HCT116 (cell line): ENCODE measurements around the gene TRH.
A peak's percentile ranks its signal among the peaks of the same experiment; 100 is the strongest.

ENCODE experiments used
- CEBPB ChIP-seq: IDR thresholded peaks from 2 replicates; pipeline ENCODE4 v1.6.1; 2012; ENCODE audit warnings: low read depth
- EGR1 ChIP-seq: IDR thresholded peaks from 2 replicates; pipeline ENCODE4 v1.6.1; 2012; ENCODE audit warnings: low read depth
- EZH2 ChIP-seq: fragments of 200-600 bp; sonication (generic); IDR thresholded peaks from 2 replicates; pipeline ENCODE4 v1.6.1; 2017; ENCODE audit warnings: antibody characterized with exemption, mixed run types
- EZH2phosphoT487 ChIP-seq: fragments of 200-600 bp; IDR thresholded peaks from 2 replicates; pipeline ENCODE4 v1.6.1; 2018; ENCODE audit warnings: antibody characterized with exemption, borderline replicate concordance
- POLR2A ChIP-seq: IDR thresholded peaks from 2 replicates; pipeline ENCODE4 v1.7.0; 2011; ENCODE audit warnings: borderline replicate concordance; ENCODE audit not compliant: insufficient read depth, insufficient read length; ENCODE audit errors: extremely low read depth
- POLR2AphosphoS5 ChIP-seq: IDR thresholded peaks from 2 replicates; pipeline ENCODE4 v1.6.1; 2011; ENCODE audit warnings: mild to moderate bottlenecking, low read depth, low read length, moderate library complexity
- RAD21 ChIP-seq: IDR thresholded peaks from 2 replicates; pipeline ENCODE4 v1.6.1; 2012; ENCODE audit warnings: low read depth, mild to moderate bottlenecking
- SP1 ChIP-seq: IDR thresholded peaks from 2 replicates; pipeline ENCODE4 v1.6.1; 2012; ENCODE audit warnings: low read depth
- SRF ChIP-seq: IDR thresholded peaks from 2 replicates; pipeline ENCODE4 v1.6.1; 2012; ENCODE audit warnings: low read depth
- ZFX ChIP-seq: fragments of 450-650 bp; IDR thresholded peaks from 2 replicates; pipeline ENCODE4 v1.6.1; 2017
- ZNF274 ChIP-seq: fragments of 200-500 bp; sonication (Bioruptor generic); IDR thresholded peaks from 2 replicates; pipeline ENCODE4 v1.6.1; 2014; ENCODE audit warnings: mild to moderate bottlenecking, low read depth, low read length, inconsistent platforms
- TF ChIP-seq, protein P1 (sequence below): IDR thresholded peaks from 2 replicates; pipeline ENCODE4 v1.6.1; 2012; ENCODE audit warnings: low read depth
- TF ChIP-seq, protein P2 (sequence below): IDR thresholded peaks from 2 replicates; pipeline ENCODE4 v1.6.1; 2012
- TF ChIP-seq, protein P3 (sequence below), 3 experiments: fragments of 200-600 bp in 1 of 3; sonication (generic) in 1 of 3; IDR thresholded peaks in 2 of 3; conservative IDR thresholded peaks in 1 of 3; 2 replicates each; pipeline ENCODE4 v1.5.1; 2012 to 2017; ENCODE audit warnings: low read depth in 2 of 3, low read length in 2 of 3, antibody characterized with exemption in 1 of 3, borderline replicate concordance in 1 of 3, control low read depth in 1 of 3, mild to moderate bottlenecking in 1 of 3, mixed read lengths in 1 of 3, mixed run types in 1 of 3, moderate library complexity in 1 of 3; ENCODE audit not compliant: insufficient read depth in 1 of 3

DNA sequence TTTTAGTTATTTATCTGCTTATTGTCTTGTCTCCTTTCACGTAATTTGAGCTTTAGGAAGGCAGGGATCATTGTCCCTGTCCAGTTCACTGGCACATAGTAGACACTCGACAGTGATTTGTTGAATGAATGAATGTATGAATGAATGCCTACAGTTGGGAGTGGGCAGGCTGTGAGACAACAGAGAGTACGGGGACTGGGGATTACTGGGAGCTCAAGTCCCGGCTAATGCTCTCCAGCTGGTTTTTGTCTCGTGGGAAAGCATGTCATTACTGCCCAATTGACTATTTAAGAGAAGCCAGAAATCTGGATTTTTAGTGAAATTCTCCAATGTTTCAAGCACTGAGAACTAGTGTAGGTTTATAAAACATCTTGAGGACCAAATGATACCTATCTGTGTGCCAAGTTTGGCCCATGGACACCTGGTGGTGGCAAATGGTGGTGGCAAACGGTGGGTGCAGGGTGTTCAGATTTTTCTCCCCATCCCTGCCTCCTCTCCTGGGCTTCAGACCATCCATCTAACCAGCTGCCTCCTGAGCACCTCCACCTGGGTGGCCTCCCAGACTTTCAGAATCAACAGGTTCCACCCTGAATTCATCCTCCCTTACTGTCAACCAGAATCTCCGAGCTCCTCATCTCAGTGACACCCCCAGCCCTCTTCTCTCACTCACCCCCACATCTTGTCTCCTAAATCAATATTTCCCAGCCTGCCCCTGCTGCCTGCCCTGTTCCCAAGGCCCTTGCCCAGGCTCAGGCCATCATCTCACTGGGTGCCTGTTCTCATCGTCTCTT, 36.2 kb upstream of the TRH start:
- TF ChIP-seq, protein P1, sequence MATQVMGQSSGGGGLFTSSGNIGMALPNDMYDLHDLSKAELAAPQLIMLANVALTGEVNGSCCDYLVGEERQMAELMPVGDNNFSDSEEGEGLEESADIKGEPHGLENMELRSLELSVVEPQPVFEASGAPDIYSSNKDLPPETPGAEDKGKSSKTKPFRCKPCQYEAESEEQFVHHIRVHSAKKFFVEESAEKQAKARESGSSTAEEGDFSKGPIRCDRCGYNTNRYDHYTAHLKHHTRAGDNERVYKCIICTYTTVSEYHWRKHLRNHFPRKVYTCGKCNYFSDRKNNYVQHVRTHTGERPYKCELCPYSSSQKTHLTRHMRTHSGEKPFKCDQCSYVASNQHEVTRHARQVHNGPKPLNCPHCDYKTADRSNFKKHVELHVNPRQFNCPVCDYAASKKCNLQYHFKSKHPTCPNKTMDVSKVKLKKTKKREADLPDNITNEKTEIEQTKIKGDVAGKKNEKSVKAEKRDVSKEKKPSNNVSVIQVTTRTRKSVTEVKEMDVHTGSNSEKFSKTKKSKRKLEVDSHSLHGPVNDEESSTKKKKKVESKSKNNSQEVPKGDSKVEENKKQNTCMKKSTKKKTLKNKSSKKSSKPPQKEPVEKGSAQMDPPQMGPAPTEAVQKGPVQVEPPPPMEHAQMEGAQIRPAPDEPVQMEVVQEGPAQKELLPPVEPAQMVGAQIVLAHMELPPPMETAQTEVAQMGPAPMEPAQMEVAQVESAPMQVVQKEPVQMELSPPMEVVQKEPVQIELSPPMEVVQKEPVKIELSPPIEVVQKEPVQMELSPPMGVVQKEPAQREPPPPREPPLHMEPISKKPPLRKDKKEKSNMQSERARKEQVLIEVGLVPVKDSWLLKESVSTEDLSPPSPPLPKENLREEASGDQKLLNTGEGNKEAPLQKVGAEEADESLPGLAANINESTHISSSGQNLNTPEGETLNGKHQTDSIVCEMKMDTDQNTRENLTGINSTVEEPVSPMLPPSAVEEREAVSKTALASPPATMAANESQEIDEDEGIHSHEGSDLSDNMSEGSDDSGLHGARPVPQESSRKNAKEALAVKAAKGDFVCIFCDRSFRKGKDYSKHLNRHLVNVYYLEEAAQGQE, result no peak
- TF ChIP-seq EZH2 (no peak), RAD21 (peak; percentile 8; the same call in 1 of the 2 replicates), ZNF274 (no peak), SRF (no peak), POLR2AphosphoS5 (no peak), EZH2phosphoT487 (no peak), SP1 (no peak), EGR1 (no peak), POLR2A (no peak), CEBPB (no peak), ZFX (no peak)
- TF ChIP-seq, protein P2, sequence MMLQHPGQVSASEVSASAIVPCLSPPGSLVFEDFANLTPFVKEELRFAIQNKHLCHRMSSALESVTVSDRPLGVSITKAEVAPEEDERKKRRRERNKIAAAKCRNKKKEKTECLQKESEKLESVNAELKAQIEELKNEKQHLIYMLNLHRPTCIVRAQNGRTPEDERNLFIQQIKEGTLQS, result no peak
- TF ChIP-seq, protein P3, sequence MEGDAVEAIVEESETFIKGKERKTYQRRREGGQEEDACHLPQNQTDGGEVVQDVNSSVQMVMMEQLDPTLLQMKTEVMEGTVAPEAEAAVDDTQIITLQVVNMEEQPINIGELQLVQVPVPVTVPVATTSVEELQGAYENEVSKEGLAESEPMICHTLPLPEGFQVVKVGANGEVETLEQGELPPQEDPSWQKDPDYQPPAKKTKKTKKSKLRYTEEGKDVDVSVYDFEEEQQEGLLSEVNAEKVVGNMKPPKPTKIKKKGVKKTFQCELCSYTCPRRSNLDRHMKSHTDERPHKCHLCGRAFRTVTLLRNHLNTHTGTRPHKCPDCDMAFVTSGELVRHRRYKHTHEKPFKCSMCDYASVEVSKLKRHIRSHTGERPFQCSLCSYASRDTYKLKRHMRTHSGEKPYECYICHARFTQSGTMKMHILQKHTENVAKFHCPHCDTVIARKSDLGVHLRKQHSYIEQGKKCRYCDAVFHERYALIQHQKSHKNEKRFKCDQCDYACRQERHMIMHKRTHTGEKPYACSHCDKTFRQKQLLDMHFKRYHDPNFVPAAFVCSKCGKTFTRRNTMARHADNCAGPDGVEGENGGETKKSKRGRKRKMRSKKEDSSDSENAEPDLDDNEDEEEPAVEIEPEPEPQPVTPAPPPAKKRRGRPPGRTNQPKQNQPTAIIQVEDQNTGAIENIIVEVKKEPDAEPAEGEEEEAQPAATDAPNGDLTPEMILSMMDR (IDR thresholded peaks at IDR 0.05 in 2 of 3, conservative IDR thresholded peaks at IDR 0.05 in 1 of 3; ENCODE audit: borderline replicate concordance in 1 of 3, insufficient read depth in 1 of 3, low read depth in 2 of 3, low read length in 2 of 3), result peak in 2 of 3 experiments; percentile 43 to 49; a peak in 4 of 6 replicates
